GM21528 (cell line): ENCODE results near the gene THY1.

Experiments
- ATAC-seq: cut with Tn5 transposase; IDR thresholded peaks from one replicate; pipeline ENCODE4 v1.9.1; 2021; ENCODE audit warnings: mild to moderate bottlenecking, moderate library complexity; ENCODE audit not compliant: unreplicated experiment, low FRiP score

The THY1 gene

GRCh38 chr11:119372260-119373058 lies 50.5 kb downstream of the THY1 start:
- ATAC-seq, result no peak

GRCh38 chr11:119371778-119372182 lies 51.2 kb downstream of the THY1 start:
- ATAC-seq, result no peak

DNA sequence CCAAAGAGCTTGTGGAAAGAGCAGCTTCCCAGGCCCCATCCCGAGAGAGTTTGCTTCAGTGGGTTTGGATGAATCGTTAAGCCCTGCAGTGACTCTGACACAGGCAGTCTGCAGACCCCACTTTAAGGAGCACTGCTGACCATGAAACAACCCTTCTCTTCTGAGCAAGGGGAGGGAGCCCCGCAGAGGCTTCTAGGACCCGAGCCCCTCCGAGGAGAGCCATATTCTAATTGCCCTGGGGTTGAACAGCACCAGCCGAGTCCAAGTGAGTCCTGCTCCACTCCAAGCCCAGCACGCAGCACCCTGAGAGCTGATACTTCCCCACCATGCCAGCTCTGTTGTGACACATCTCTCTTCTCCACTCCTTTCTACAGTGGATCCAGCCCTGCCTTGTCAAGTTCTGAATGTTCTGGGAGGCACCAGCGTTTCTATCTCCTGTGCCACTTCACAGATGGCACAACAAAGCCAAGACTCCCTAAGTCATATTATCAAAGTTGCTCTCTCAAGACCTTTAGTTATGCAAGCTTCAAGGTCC lies 51.8 kb downstream of the THY1 start:
- ATAC-seq, result no peak

GRCh38 chr11:119370486-119371046 lies 52.4 kb downstream of the THY1 start:
- no peak for ATAC-seq

DNA sequence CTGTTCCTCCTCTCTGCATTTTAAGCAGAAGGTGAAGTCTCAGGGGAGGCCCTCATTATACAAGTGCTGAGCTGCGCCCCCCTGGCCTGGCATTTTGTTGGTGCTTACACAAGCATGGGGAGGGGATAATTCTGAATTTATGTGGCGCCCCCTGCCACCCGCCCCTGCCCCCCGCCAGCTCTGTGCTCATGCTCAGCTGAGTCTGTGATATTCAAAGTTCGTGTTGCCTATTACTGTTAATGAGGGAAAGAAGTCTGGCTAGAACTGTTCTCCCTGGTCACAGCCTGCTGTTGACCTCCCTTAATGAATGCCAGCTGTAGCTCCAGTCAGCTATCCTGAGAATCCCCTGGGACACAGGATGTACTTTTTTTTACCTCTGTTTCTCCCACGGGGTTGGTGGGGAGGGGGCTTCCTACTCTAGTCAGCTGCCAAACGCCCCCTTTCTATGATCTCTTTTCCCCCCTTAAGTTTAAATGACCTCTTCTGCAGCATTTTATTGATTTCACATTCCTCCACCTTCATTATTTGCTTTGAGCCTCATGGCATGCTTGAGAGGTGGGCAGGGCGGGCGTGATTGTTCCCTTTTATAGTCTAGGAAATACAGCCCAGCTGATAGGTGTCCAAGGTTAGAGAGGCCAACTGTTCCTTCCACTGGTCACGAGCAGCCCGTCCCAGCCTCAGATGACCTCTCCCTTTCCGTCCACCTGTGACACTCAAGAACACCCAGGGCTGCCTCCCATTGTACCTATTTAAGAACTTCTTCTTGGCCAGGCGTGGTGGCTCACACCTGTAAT lies 53.6 kb downstream of the THY1 start:
- ATAC-seq, result no peak

DNA sequence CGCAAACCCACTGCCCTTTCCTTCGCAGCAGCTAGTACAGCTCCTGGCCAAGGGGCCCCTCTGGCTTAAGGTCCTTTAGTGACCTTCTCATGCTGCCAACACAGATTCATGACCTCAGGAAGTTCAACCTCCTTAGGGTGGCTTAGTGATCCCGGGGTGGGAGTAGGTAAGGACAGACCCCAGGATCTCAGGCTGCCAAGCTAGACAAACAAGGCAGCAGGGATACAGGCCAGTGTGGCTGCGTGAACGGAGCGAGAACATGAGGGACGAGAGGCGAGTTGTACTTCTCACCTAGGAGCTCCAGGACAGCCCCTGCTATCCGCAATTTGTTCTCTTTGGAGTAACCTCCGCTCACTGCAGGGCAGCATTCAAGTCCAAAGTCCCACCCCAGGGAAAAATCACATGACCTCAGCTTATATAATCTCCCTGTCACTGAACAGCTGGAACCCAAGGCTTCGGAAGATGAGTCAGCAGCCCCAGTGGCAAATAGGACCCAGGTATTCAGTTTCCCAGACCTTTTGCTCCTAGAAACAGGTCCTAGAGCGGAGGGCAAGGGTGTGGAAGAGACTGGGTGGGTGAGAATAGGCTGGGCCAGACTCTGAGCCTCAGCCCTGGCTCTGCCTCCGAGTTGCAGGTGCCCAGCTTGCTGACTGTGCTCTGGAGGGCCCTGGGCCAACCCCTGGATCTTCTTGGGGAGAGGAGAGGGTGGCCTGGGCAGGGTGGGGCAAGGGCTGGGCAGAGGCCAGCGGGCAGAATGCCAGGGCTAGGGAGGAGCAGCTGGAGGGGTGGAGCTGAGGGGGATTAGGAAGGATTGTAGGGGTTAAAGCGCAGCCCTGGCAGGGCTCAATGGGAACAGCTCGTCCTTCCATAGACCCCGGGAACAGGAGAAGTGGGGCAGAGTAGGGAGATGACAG lies 54.6 kb downstream of the THY1 start:
- no peak for ATAC-seq

GRCh38 chr11:119367661-119368120 lies 55.3 kb downstream of the THY1 start:
- ATAC-seq, result no peak
